ENCODE results near the gene ZKSCAN4. TPM values are rescaled to one million over a fixed set of nuclear protein-coding genes. Genes with fewer than 3 reads are reported as not detected.

The ZKSCAN4 gene
- polyA plus RNA-seq, 1 of the 3 experiments (the other 2 are of a cell fraction), result 2.9 TPM

DNA sequence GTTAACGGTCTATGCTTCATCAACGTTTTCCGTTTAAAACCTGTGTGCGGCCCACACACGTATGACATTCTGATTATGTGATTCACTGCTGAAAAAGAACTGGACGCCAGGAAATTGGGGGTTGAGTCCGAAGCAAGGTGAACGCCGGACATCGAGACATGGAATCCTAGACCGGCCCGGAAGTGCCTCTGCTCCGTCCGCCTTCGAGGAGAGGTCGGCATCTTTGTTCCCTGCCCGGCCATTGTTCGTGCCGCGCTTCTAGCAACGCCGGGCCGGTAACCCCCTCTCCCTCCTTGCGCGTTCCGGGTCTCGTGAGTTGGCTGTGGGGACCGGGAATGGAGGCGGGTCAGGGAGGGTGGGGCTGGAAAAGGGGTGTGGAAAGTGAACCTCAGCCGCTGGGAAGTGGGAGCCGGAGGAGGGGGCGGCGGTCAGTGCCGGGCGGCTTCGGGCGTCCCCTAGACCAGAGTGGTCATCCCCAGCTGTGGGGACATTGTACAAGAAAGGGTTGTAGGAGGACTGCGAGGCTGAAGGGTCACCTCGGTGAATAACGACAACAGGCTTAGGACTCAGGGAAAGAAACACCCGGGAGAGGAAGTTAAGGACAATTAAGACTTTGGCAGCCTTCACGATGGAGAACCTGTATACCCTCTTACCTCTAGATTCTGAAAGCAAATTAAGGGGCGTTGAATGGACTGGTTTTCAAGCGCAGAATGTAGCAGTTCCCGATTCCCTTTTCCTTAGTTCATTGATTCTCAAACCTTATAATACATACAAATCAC, 26.8 kb downstream of the ZKSCAN4 start, which contains the start of gene ZSCAN9 (continued):
- TF ChIP-seq, protein P1, sequence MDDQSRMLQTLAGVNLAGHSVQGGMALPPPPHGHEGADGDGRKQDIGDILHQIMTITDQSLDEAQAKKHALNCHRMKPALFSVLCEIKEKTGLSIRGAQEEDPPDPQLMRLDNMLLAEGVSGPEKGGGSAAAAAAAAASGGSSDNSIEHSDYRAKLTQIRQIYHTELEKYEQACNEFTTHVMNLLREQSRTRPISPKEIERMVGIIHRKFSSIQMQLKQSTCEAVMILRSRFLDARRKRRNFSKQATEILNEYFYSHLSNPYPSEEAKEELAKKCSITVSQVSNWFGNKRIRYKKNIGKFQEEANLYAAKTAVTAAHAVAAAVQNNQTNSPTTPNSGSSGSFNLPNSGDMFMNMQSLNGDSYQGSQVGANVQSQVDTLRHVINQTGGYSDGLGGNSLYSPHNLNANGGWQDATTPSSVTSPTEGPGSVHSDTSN (IDR thresholded peaks at IDR 0.05), result peak; percentile 22; the same call in 1 of the 2 replicates
- TF ChIP-seq, protein P2, sequence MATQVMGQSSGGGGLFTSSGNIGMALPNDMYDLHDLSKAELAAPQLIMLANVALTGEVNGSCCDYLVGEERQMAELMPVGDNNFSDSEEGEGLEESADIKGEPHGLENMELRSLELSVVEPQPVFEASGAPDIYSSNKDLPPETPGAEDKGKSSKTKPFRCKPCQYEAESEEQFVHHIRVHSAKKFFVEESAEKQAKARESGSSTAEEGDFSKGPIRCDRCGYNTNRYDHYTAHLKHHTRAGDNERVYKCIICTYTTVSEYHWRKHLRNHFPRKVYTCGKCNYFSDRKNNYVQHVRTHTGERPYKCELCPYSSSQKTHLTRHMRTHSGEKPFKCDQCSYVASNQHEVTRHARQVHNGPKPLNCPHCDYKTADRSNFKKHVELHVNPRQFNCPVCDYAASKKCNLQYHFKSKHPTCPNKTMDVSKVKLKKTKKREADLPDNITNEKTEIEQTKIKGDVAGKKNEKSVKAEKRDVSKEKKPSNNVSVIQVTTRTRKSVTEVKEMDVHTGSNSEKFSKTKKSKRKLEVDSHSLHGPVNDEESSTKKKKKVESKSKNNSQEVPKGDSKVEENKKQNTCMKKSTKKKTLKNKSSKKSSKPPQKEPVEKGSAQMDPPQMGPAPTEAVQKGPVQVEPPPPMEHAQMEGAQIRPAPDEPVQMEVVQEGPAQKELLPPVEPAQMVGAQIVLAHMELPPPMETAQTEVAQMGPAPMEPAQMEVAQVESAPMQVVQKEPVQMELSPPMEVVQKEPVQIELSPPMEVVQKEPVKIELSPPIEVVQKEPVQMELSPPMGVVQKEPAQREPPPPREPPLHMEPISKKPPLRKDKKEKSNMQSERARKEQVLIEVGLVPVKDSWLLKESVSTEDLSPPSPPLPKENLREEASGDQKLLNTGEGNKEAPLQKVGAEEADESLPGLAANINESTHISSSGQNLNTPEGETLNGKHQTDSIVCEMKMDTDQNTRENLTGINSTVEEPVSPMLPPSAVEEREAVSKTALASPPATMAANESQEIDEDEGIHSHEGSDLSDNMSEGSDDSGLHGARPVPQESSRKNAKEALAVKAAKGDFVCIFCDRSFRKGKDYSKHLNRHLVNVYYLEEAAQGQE (IDR thresholded peaks at IDR 0.05; ENCODE audit: low read depth, low read length), result 0 out of 2 replicates have a peak, but pooled peaks have one; percentile 41
- peak; percentile 26; the same call in 1 of the 2 replicates for TF ChIP-seq RFX5 (IDR thresholded peaks at IDR 0.05; ENCODE audit: low read length)

DNA sequence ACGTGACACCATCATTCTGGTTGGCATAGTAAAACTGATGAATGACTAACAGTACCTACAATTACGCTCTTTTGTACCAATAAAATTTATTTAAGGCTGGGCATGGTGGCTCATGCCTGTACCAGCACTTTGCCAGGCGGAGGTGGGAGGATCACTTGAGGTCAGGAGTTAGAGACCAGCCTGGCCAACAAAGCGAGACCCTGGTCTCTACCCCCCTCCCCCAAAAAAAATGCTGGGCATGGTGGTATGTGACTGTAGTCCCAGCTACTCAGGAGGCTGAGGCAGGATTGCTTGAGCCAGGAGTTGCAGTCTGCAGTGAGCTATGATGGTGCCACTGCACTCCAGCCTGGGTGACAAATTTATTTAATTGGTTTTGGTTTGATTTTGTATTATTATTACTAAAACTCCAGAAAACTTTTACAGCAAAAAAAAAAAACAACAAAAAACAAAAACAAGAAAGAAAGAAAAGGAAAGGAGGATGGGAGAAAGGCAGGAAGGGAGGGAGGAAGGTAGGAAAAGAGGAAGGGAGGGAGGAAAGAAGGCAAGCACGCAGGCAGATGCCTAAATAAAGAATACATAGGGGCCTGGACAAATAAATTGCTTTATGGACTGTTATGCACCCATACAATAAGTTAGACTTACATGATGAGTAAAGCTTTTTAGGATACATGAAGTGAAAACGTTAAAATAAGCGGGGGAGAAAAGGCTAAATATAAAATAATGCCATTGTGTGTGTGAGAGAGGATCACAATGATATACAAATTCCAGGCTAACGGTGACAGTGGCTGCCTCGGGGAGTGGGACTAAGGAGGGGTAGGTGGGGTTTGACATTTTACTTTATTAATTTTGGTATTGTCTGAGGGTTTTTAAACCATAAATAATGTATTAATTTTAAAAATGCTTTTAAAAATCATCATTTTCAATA, 27.7 kb downstream of the ZKSCAN4 start:
- ChIA-PET CTCF (interaction anchor here (1.0 to 2.2 kb wide), 3 partner anchors 17 to 131 kb away, joined by 3 to 11 read pairs (median 4); no protein-coding TSS in a partner anchor), POLR2A (interaction anchor here (1.4 kb wide), 1 partner anchor 28 kb away, joined by 4 read pairs; the partner anchor contains the start of gene ZKSCAN4)
- Histone ChIP-seq H3K9me2 (no peaks in the 10 kb centered on the region), H3K36me3 (replicated peaks in 1 of 2; ENCODE audit: control insufficient read depth in 1 of 2, insufficient read depth in 2 of 2, low read length in 1 of 2) (peaks cover 22 to 24% of the 10 kb centered on the region in 2 experiments), H3K27ac (ENCODE audit: low read depth in 2 of 2, low read length in 1 of 2) (peak overlapping the region; percentile 62 to 84), H3F3A (replicated peaks; ENCODE audit: insufficient read depth) (no peaks in the 10 kb centered on the region), H3K9ac (peak overlapping the region; percentile 72), H3K79me2 (ENCODE audit: insufficient read depth) (peaks cover 41% of the 10 kb centered on the region), H3K4me1 (ENCODE audit: control insufficient read depth in 1 of 2, insufficient read depth in 2 of 2, low read depth in 1 of 2, low read length in 1 of 2) (peaks cover 0 to 9% of the 10 kb centered on the region in 2 experiments; a peak in 3 of 4 replicates), H3K9me3 (no peaks in the 10 kb centered on the region), H2AFZ (ENCODE audit: low read depth) (peak overlapping the region; percentile 97), H3K4me3 (ENCODE audit: low read depth in 2 of 2, low read length in 1 of 2) (peak overlapping the region; percentile 78 to 92), H4K20me1 (ENCODE audit: insufficient read depth) (no peaks in the 10 kb centered on the region), H3K4me2 (peak overlapping the region; percentile 84), H3K27me3 (ENCODE audit: insufficient read depth) (no peaks in the 10 kb centered on the region)
- peak; percentile 38 for DNase-seq
- TF ChIP-seq NRF1 (IDR thresholded peaks at IDR 0.05; ENCODE audit: low read depth, low read length), result no peak
- TF ChIP-seq POLR2AphosphoS5 (IDR thresholded peaks at IDR 0.05; ENCODE audit: low read depth, low read length), result no peak
- TF ChIP-seq RCOR1 (IDR thresholded peaks at IDR 0.05; ENCODE audit: low read length), result no peak
- no peak for TF ChIP-seq TAF1 (IDR thresholded peaks at IDR 0.05; ENCODE audit: borderline replicate concordance, low read depth, low read length)
- TF ChIP-seq SIN3A (IDR thresholded peaks at IDR 0.05; ENCODE audit: borderline replicate concordance, low read depth, low read length), result no peak
- TF ChIP-seq, protein P3, sequence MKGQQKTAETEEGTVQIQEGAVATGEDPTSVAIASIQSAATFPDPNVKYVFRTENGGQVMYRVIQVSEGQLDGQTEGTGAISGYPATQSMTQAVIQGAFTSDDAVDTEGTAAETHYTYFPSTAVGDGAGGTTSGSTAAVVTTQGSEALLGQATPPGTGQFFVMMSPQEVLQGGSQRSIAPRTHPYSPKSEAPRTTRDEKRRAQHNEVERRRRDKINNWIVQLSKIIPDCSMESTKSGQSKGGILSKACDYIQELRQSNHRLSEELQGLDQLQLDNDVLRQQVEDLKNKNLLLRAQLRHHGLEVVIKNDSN (IDR thresholded peaks at IDR 0.05; ENCODE audit: borderline replicate concordance, low read depth), result no peak
- no peak for TF ChIP-seq MXI1 (IDR thresholded peaks at IDR 0.05; ENCODE audit: low read depth, low read length)
- no peak for TF ChIP-seq RFX5 (IDR thresholded peaks at IDR 0.05; ENCODE audit: low read length)
- no peak for TF ChIP-seq FOSL2 (IDR thresholded peaks at IDR 0.05; ENCODE audit: borderline replicate concordance, low read depth)
- TF ChIP-seq, protein P1 (IDR thresholded peaks at IDR 0.05), result no peak
- TF ChIP-seq SMC3 (IDR thresholded peaks at IDR 0.05; ENCODE audit: low read depth, low read length), result no peak
- TF ChIP-seq, protein P2 (IDR thresholded peaks at IDR 0.05; ENCODE audit: low read depth, low read length), result no peak
- no peak for TF ChIP-seq TEAD4 (IDR thresholded peaks at IDR 0.05; ENCODE audit: borderline replicate concordance, insufficient read depth)
- TF ChIP-seq FOXJ3 (CRISPR knock-in tag; IDR thresholded peaks at IDR 0.05), result no peak
- TF ChIP-seq RAD21 (IDR thresholded peaks at IDR 0.05; ENCODE audit: low read length), result no peak
- TF ChIP-seq TCF12 (IDR thresholded peaks at IDR 0.05), result no peak
- WGBS (ENCODE audit: low lambda C conversion rate), result 60% methylated on average over 9 of the region's 9 CpGs

Data from SK-N-SH (cell line).